ENCODE data around the gene R3HDM1. TPM values are rescaled to one million over a fixed set of nuclear protein-coding genes. Genes with fewer than 3 reads are reported as not detected.
"Not testable (repeated sequence)": the region's sequence is repeated elsewhere in the genome, so short reads cannot be mapped to it uniquely, and the experiment has no call there.

R3HDM1 gene
- total RNA-seq, 4 donors from 2014 or later, result 13.4 to 23.8 (median 20.1) TPM

DNA sequence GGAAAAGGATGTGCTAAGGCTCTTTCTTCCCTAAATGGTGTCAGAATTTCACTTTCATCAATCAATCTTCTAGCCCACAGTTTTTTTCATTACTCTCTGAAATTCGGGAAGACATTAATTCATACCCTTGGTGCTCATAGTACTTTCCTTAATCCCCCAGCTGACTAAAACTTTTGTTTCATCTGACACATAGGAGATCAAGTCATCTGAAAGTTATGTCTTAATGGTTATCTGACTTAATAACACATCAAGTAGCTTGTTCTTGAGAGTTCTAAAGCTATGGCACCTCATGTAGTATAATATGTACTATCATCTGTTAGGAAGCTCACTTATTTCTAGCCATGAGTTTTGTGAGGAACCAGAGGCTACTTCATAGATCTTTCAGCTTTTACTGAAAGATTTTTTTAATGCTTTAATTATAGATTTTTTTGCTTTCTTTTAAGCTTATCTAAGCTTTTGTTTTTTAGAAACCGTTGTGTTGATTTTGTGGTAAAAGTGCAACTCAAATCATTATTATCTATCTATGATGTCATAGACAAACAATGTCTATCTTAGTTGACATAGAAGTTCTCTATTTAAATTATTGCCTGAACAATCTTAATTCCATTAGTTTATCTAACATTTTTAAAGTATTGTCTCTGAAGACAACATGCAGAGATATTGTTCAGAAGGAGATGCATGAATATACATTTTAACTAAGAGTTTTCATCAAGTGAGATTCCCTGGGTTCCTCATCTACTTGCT lies 116.7 kb downstream of the R3HDM1 start:
- WGBS, 2 donors, result 60 to 68% methylated on average over 2 of the region's 2 CpGs
- H3K4me1 ChIP-seq, result no peaks in the 10 kb centered on the region
- no peak overlapping the region for H3K4me3 ChIP-seq
- H3K9me3 ChIP-seq, result no peaks in the 10 kb centered on the region
- peaks cover 0 to 86% (median 6%) of the 10 kb centered on the region in 3 donors for H3K36me3 ChIP-seq
- no peaks in the 10 kb centered on the region for H3K27me3 ChIP-seq
- DNase-seq, result no peak
- TF ChIP-seq, protein P1, sequence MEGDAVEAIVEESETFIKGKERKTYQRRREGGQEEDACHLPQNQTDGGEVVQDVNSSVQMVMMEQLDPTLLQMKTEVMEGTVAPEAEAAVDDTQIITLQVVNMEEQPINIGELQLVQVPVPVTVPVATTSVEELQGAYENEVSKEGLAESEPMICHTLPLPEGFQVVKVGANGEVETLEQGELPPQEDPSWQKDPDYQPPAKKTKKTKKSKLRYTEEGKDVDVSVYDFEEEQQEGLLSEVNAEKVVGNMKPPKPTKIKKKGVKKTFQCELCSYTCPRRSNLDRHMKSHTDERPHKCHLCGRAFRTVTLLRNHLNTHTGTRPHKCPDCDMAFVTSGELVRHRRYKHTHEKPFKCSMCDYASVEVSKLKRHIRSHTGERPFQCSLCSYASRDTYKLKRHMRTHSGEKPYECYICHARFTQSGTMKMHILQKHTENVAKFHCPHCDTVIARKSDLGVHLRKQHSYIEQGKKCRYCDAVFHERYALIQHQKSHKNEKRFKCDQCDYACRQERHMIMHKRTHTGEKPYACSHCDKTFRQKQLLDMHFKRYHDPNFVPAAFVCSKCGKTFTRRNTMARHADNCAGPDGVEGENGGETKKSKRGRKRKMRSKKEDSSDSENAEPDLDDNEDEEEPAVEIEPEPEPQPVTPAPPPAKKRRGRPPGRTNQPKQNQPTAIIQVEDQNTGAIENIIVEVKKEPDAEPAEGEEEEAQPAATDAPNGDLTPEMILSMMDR (IDR thresholded peaks at IDR 0.05), result no peak
- H3K27ac ChIP-seq, result no peak overlapping the region
- intact Hi-C loops (cut with DNase I), result no loop called here

- no peaks in the 10 kb centered on the region for H3K9me3 ChIP-seq
- WGBS, 2 donors, result 93 to 100% methylated on average over 1 of the region's 1 CpG
These were observed 119.4 kb downstream of the R3HDM1 start for GRCh38 chr2:135650721-135651120.

DNA sequence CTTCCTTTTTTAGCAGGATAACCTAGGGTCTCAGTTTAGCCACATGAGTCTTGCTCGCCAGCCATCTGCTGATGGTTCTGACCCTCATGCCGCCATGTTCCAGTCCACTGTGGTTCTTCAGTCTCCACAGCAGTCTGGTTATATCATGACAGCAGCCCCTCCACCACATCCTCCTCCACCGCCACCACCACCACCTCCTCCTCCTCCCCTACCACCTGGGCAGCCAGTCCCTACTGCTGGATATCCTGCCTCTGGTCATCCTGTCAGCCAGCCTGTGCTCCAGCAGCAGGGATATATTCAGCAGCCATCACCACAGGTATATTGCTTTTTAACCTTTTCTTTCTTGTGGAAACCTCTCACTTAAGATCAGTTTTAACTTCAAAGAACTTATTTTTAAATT lies 120.4 kb downstream of the R3HDM1 start:
- intact Hi-C loops (cut with DNase I), result no loop called here
- Histone ChIP-seq H3K36me3 (peaks cover 0 to 73% (median 0%) of the 10 kb centered on the region in 3 donors), H3K9me3 (no peaks in the 10 kb centered on the region), H3K4me1 (no peaks in the 10 kb centered on the region), H3K27me3 (no peaks in the 10 kb centered on the region), H3K27ac (no peak overlapping the region), H3K4me3 (no peak overlapping the region)
- TF ChIP-seq, protein P1 (IDR thresholded peaks at IDR 0.05), result no peak
- TF ChIP-seq POLR2A (IDR thresholded peaks at IDR 0.05), result no peak
- 91 to 94% methylated on average over 3 of the region's 3 CpGs for WGBS, 2 donors
- DNase-seq, result no peak

More at GRCh38 chr2:135650721-135651120, 119.4 kb downstream of the R3HDM1 start:
- no peaks in the 10 kb centered on the region for H3K4me1 ChIP-seq
- TF ChIP-seq, protein P1 (IDR thresholded peaks at IDR 0.05), result no peak
- DNase-seq, result no peak
- intact Hi-C loops (cut with DNase I), result no loop called here
- H3K27me3 ChIP-seq, result no peaks in the 10 kb centered on the region
- peaks cover 0 to 78% (median under 1%) of the 10 kb centered on the region in 3 donors for H3K36me3 ChIP-seq
- H3K27ac ChIP-seq, result no peak overlapping the region
- no peak overlapping the region for H3K4me3 ChIP-seq

DNA sequence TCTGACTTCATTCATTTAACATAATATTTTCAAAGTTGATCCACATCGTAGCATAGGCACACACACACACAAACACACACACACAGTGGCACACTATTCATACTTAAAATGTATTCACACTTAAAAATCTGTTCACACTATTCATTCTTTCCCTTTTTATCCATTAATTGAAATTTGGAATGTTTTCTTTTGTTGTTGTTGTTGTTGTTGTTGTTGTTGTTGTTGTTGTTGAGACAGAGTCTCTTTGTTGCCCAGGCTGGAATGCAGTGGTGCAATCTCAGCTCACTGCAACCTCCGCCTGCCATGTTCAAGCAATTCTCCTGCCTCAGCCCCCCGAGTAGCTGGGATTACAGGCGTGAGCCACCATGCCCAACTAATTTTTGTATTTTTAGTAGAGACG lies 123.0 kb downstream of the R3HDM1 start:
- 93 to 99% methylated on average over 5 of the region's 5 CpGs for WGBS, 2 donors
- H3K4me1 ChIP-seq; H3K27me3 ChIP-seq; DNase-seq; H3K4me3 ChIP-seq; H3K9me3 ChIP-seq; H3K27ac ChIP-seq; intact Hi-C loops (cut with DNase I): not testable (repeated sequence)
- H3K36me3 ChIP-seq, result peaks cover 0 to 74% (median 0%) of the 10 kb centered on the region in 3 donors

- peaks cover 0 to 4% (median 0%) of the 10 kb centered on the region in 3 donors for H3K4me1 ChIP-seq
- no peaks in the 10 kb centered on the region for H3K27me3 ChIP-seq
- H3K9me3 ChIP-seq, result no peaks in the 10 kb centered on the region
- H3K36me3 ChIP-seq, result peaks cover 0 to 62% (median 0%) of the 10 kb centered on the region in 3 donors
- no peak overlapping the region for H3K4me3 ChIP-seq
- WGBS, 2 donors, result 78 to 91% methylated on average over 12 of the region's 12 CpGs
- no peak for DNase-seq
- intact Hi-C loops (cut with DNase I), result no loop called here
- TF ChIP-seq POLR2A (IDR thresholded peaks at IDR 0.05), result no peak
- TF ChIP-seq, protein P1 (IDR thresholded peaks at IDR 0.05), result no peak
- no peak overlapping the region for H3K27ac ChIP-seq
These were observed 126.7 kb downstream of the R3HDM1 start for GRCh38 chr2:135657806-135658582.

Data from esophagus squamous epithelium (tissue), 5 donors.